Fibroblast of skin of right biceps (primary cell): ENCODE data around the gene ZC3H18.

Experiments
- DNase-seq: peaks from one replicate; pipeline ENCODE4 v3.0.0-alpha.2; 2013

ZC3H18 gene

GRCh38 chr16:88643644-88643932 lies 73.4 kb downstream of the ZC3H18 start:
- DNase-seq: no peak

- no peak for DNase-seq
These were observed 75.3 kb downstream of the ZC3H18 start for GRCh38 chr16:88645455-88645854.

GRCh38 chr16:88645941-88646340 lies 75.7 kb downstream of the ZC3H18 start:
- DNase-seq: no peak

- no peak for DNase-seq
These were observed 76.3 kb downstream of the ZC3H18 start for GRCh38 chr16:88646345-88647034.

- DNase-seq: no peak
These were observed 77.2 kb downstream of the ZC3H18 start for GRCh38 chr16:88647178-88648070.

GRCh38 chr16:88649195-88649923 lies 79.2 kb downstream of the ZC3H18 start:
- no peak for DNase-seq

GRCh38 chr16:88649924-88650748 lies 79.9 kb downstream of the ZC3H18 start:
- DNase-seq: no peak

GRCh38 chr16:88650749-88651275 lies 80.6 kb downstream of the ZC3H18 start, which contains the start of gene CYBA:
Gene CYBA (minus strand): TSS chr16:88651053. CDS start chr16:88651013, 40 bp downstream.
- peak; percentile 62 for DNase-seq

GRCh38 chr16:88651276-88651988 lies 81.2 kb downstream of the ZC3H18 start:
- DNase-seq: no peak

- DNase-seq: no peak
These were observed 82.0 kb downstream of the ZC3H18 start for GRCh38 chr16:88651989-88652761.

- DNase-seq: no peak
These were observed 82.5 kb downstream of the ZC3H18 start for GRCh38 chr16:88652762-88653063.

GRCh38 chr16:88653101-88653500 lies 82.9 kb downstream of the ZC3H18 start:
- no peak for DNase-seq

- DNase-seq: no peak
These were observed 83.6 kb downstream of the ZC3H18 start for GRCh38 chr16:88653596-88654362.

GRCh38 chr16:88654363-88655052 lies 84.3 kb downstream of the ZC3H18 start:
- DNase-seq: no peak

GRCh38 chr16:88655053-88655732 lies 85.0 kb downstream of the ZC3H18 start:
- no peak for DNase-seq

GRCh38 chr16:88655733-88656281 lies 85.6 kb downstream of the ZC3H18 start:
- no peak for DNase-seq

GRCh38 chr16:88656291-88656980 lies 86.2 kb downstream of the ZC3H18 start:
- DNase-seq: no peak

GRCh38 chr16:88657371-88657770 lies 87.2 kb downstream of the ZC3H18 start:
- DNase-seq: no peak
